ENCODE results near the gene BABAM2. TPM values are rescaled to one million over a fixed set of nuclear protein-coding genes. Genes with fewer than 3 reads are reported as not detected.

BABAM2 gene
- total and polyA plus RNA-seq, 10 of the 15 experiments (the other 5 are each of a cell fraction or from before 2014, with no cell fraction given) = 30.7 to 59.9 (median 44.5) TPM

- ChIA-PET SMC1A (ENCODE audit: uncharacterized antibody, unreplicated experiment) (interaction anchor here (1.1 kb wide), 1 partner anchor 11 kb away, joined by 3 read pairs; no protein-coding TSS in a partner anchor), CTCF (no interaction called here), RAD21 (ENCODE audit: unreplicated experiment) (no interaction called here), POLR2A (no interaction called here)
- no peak overlapping the region for H2AFZ ChIP-seq (ENCODE audit: control insufficient read depth, low read depth, low read length)
- H3K27ac ChIP-seq (ENCODE audit: control insufficient read depth, insufficient read depth) = no peak overlapping the region
- no peak for TF ChIP-seq NFIC (IDR thresholded peaks at IDR 0.05; ENCODE audit: low read depth, low read length)
- TF ChIP-seq NKRF (conservative IDR thresholded peaks at IDR 0.05) = no peak
- TF ChIP-seq ZBTB33 (IDR thresholded peaks at IDR 0.05) = no peak
- no peak for TF ChIP-seq MYC (IDR thresholded peaks at IDR 0.05; ENCODE audit: insufficient read depth, insufficient read length, insufficient replicate concordance, low read length, severe bottlenecking)
- TF ChIP-seq CBX3 (IDR thresholded peaks at IDR 0.05; ENCODE audit: borderline replicate concordance, low read depth) = no peak
- no peak for TF ChIP-seq CBX5 (IDR thresholded peaks at IDR 0.05; ENCODE audit: low read depth)
- H3K4me1 ChIP-seq (ENCODE audit: control insufficient read depth, insufficient read depth, low read length) = no peaks in the 10 kb centered on the region
- no peaks in the 10 kb centered on the region for H3K27me3 ChIP-seq (replicated peaks in 1 of 2; ENCODE audit: control insufficient read depth in 2 of 2, insufficient read depth in 2 of 2, low read length in 1 of 2)
- ATAC-seq (no peak), DNase-seq (ENCODE audit: low read depth, low spot score) (no peak), FAIRE-seq (no peak)
- H3K79me2 ChIP-seq (ENCODE audit: control insufficient read depth, insufficient read depth, low read length) = no peaks in the 10 kb centered on the region
- 86% methylated on average over 3 of the region's 3 CpGs for WGBS (ENCODE audit: insufficient coverage, insufficient replicate concordance, low lambda C conversion rate, missing lambda C conversion rate)
- H3K4me3 ChIP-seq = no peak overlapping the region
- no TSS peak for BruUV-seq (replicated peaks)
- intact Hi-C loops (cut with micrococcal nuclease; ENCODE audit: unreplicated experiment) (no loop called here), in situ Hi-C loops (cut with MboI) (no loop called here)
- H4K20me1 ChIP-seq (ENCODE audit: control insufficient read depth, insufficient read depth) = no peaks in the 10 kb centered on the region
- H3K4me2 ChIP-seq (ENCODE audit: control insufficient read depth, insufficient read depth) = no peak overlapping the region
- no peaks in the 10 kb centered on the region for H3K36me3 ChIP-seq (ENCODE audit: control insufficient read depth in 2 of 2, insufficient read depth in 2 of 2, low read length in 1 of 2)
- H3K9me3 ChIP-seq (replicated peaks; ENCODE audit: control insufficient read depth, insufficient read depth, low read length) = no peaks in the 10 kb centered on the region
- no peak overlapping the region for H3K9ac ChIP-seq (ENCODE audit: control insufficient read depth, insufficient read depth, low read length)
Observed at GRCh38 chr2:28086611-28087010, 196.1 kb downstream of the BABAM2 start.
